Measurements from ENCODE around the gene NFKBIL1. TPM values are rescaled to one million over a fixed set of nuclear protein-coding genes. Genes with fewer than 3 reads are reported as not detected.

NFKBIL1 gene
- polyA plus RNA-seq, 1 of the 3 experiments (the other 2 are of a cell fraction): 17.1 TPM

GRCh38 chr6:31535538-31536324, 11.7 kb upstream of the NFKBIL1 start:
- 54% methylated on average over 2 of the region's 2 CpGs for WGBS (ENCODE audit: low lambda C conversion rate)
- no peaks in the 10 kb centered on the region for H3K9me3 ChIP-seq
- TF ChIP-seq RAD21 (IDR thresholded peaks at IDR 0.05; ENCODE audit: low read length) (no peak), YY1 (IDR thresholded peaks at IDR 0.05; ENCODE audit: low read depth) (no peak), RFX5 (IDR thresholded peaks at IDR 0.05; ENCODE audit: low read length) (no peak), CHD2 (IDR thresholded peaks at IDR 0.05; ENCODE audit: low read length, partially characterized antibody) (no peak), NFIC (IDR thresholded peaks at IDR 0.05; ENCODE audit: borderline replicate concordance) (no peak), TAF1 (IDR thresholded peaks at IDR 0.05; ENCODE audit: borderline replicate concordance, low read depth, low read length) (no peak), SMC3 (IDR thresholded peaks at IDR 0.05; ENCODE audit: low read depth, low read length) (no peak), GABPA (IDR thresholded peaks at IDR 0.05; ENCODE audit: low read depth) (no peak), CTCF (IDR thresholded peaks at IDR 0.05) (no peak), ZBTB33 (IDR thresholded peaks at IDR 0.05; ENCODE audit: borderline replicate concordance, low read depth) (no peak), MEF2A (IDR thresholded peaks at IDR 0.05; ENCODE audit: borderline replicate concordance, low read depth) (no peak), JUND (IDR thresholded peaks at IDR 0.05) (no peak), NRF1 (IDR thresholded peaks at IDR 0.05; ENCODE audit: low read depth, low read length) (no peak), FOSL2 (IDR thresholded peaks at IDR 0.05; ENCODE audit: borderline replicate concordance, low read depth) (no peak), RCOR1 (IDR thresholded peaks at IDR 0.05; ENCODE audit: low read length) (no peak), GATA2 (CRISPR knock-in tag; IDR thresholded peaks at IDR 0.05) (no peak), SIN3A (IDR thresholded peaks at IDR 0.05; ENCODE audit: borderline replicate concordance, low read depth, low read length) (no peak)
- no peak overlapping the region for H3K9ac ChIP-seq
- H3K36me3 ChIP-seq (replicated peaks in 1 of 2; ENCODE audit: control insufficient read depth in 1 of 2, insufficient read depth in 2 of 2, low read length in 1 of 2): peaks cover 82 to 90% of the 10 kb centered on the region in 2 experiments
- no peak overlapping the region for H2AFZ ChIP-seq (ENCODE audit: low read depth)
- H3K9me2 ChIP-seq: no peaks in the 10 kb centered on the region
- H3K27me3 ChIP-seq (ENCODE audit: insufficient read depth): no peaks in the 10 kb centered on the region
- DNase-seq: no peak
- POLR2A ChIA-PET: no interaction called here
- H3F3A ChIP-seq (replicated peaks; ENCODE audit: insufficient read depth): peaks cover 17% of the 10 kb centered on the region
- CTCF ChIA-PET: interaction anchor here (0.9 to 2.5 kb wide), 3 partner anchors 12 to 63 kb away, joined by 3 to 8 read pairs (median 6); partner anchors contain the start of gene NFKBIL1
- peaks cover 86% of the 10 kb centered on the region for H4K20me1 ChIP-seq (ENCODE audit: insufficient read depth)
- H3K79me2 ChIP-seq (ENCODE audit: insufficient read depth): peaks cover 66% of the 10 kb centered on the region
- H3K4me2 ChIP-seq: no peak overlapping the region
- no peak overlapping the region for H3K4me3 ChIP-seq (ENCODE audit: low read depth in 2 of 2, low read length in 1 of 2)
- peaks cover 15 to 19% of the 10 kb centered on the region in 2 experiments; a peak in 3 of 4 replicates for H3K4me1 ChIP-seq (ENCODE audit: control insufficient read depth in 1 of 2, insufficient read depth in 2 of 2, low read depth in 1 of 2, low read length in 1 of 2)
- no peak overlapping the region for H3K27ac ChIP-seq (ENCODE audit: low read depth in 2 of 2, low read length in 1 of 2)
